ENCODE results near the gene BLTP3B. TPM values are rescaled to one million over a fixed set of nuclear protein-coding genes. Genes with fewer than 3 reads are reported as not detected.

The BLTP3B gene
- total RNA-seq, 3 donors from 2014 or later, result 29.2 to 42.4 (median 40.8) TPM

- no peaks in the 10 kb centered on the region for H3K27me3 ChIP-seq
- DNase-seq (ENCODE audit: low spot score in 2 of 2), result peak; percentile 52 to 60
- intact Hi-C loops (cut with DNase I; ENCODE audit: low total_unique reads), result no loop called here
- no peaks in the 10 kb centered on the region for H3K9me3 ChIP-seq
- H3K4me3 ChIP-seq, result peak overlapping the region; percentile 79 to 100 (median 96)
- peaks cover 0 to 12% of the 10 kb centered on the region in 2 donors for H3K4me1 ChIP-seq
- TF ChIP-seq, protein P1, sequence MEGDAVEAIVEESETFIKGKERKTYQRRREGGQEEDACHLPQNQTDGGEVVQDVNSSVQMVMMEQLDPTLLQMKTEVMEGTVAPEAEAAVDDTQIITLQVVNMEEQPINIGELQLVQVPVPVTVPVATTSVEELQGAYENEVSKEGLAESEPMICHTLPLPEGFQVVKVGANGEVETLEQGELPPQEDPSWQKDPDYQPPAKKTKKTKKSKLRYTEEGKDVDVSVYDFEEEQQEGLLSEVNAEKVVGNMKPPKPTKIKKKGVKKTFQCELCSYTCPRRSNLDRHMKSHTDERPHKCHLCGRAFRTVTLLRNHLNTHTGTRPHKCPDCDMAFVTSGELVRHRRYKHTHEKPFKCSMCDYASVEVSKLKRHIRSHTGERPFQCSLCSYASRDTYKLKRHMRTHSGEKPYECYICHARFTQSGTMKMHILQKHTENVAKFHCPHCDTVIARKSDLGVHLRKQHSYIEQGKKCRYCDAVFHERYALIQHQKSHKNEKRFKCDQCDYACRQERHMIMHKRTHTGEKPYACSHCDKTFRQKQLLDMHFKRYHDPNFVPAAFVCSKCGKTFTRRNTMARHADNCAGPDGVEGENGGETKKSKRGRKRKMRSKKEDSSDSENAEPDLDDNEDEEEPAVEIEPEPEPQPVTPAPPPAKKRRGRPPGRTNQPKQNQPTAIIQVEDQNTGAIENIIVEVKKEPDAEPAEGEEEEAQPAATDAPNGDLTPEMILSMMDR (IDR thresholded peaks at IDR 0.05), result no peak
- TF ChIP-seq POLR2A (IDR thresholded peaks at IDR 0.05) (peak; percentile 58), POLR2AphosphoS5 (IDR thresholded peaks at IDR 0.05) (peak; percentile 24 to 81 (median 81))
- peak overlapping the region; percentile 98 to 99 for H3K27ac ChIP-seq
- H3K36me3 ChIP-seq, result no peaks in the 10 kb centered on the region
Observed at GRCh38 chr12:100141998-100142850, 450 bp downstream of the BLTP3B start.

GRCh38 chr12:100141666-100141997 is 1.0 kb downstream of the BLTP3B start:
- TF ChIP-seq POLR2AphosphoS5 (IDR thresholded peaks at IDR 0.05) (no peak), POLR2A (IDR thresholded peaks at IDR 0.05) (no peak)
- TF ChIP-seq, protein P1 (IDR thresholded peaks at IDR 0.05), result no peak
- H3K4me3 ChIP-seq, result peak overlapping the region; percentile 79 to 100 (median 96)
- no peaks in the 10 kb centered on the region for H3K9me3 ChIP-seq
- no peaks in the 10 kb centered on the region for H3K36me3 ChIP-seq
- H3K27ac ChIP-seq, result peak overlapping the region; percentile 98 to 99
- peaks cover 0 to 12% of the 10 kb centered on the region in 2 donors for H3K4me1 ChIP-seq
- DNase-seq (ENCODE audit: low spot score in 2 of 2), result no peak
- H3K27me3 ChIP-seq, result no peaks in the 10 kb centered on the region
- intact Hi-C loops (cut with DNase I; ENCODE audit: low total_unique reads), result no loop called here

- TF ChIP-seq POLR2AphosphoS5 (IDR thresholded peaks at IDR 0.05) (no peak), POLR2A (IDR thresholded peaks at IDR 0.05) (no peak)
- TF ChIP-seq, protein P1 (IDR thresholded peaks at IDR 0.05), result no peak
- peaks cover 0 to 12% of the 10 kb centered on the region in 2 donors for H3K4me1 ChIP-seq
- H3K4me3 ChIP-seq, result peak overlapping the region in 1 of 3 donors; percentile 44
- peak overlapping the region; percentile 43 to 62 for H3K27ac ChIP-seq
- H3K36me3 ChIP-seq, result no peaks in the 10 kb centered on the region
- intact Hi-C loops (cut with DNase I; ENCODE audit: low total_unique reads), result no loop called here
- no peak for DNase-seq (ENCODE audit: low spot score in 2 of 2)
- no peaks in the 10 kb centered on the region for H3K9me3 ChIP-seq
- H3K27me3 ChIP-seq, result no peaks in the 10 kb centered on the region
Observed at GRCh38 chr12:100138803-100139098, 3.9 kb downstream of the BLTP3B start.

GRCh38 chr12:100138048-100138802 is 4.4 kb downstream of the BLTP3B start:
- H3K4me1 ChIP-seq, result peaks cover 0 to 12% of the 10 kb centered on the region in 2 donors
- no peak for DNase-seq (ENCODE audit: low spot score in 2 of 2)
- peak overlapping the region in 1 of 3 donors; percentile 44 for H3K4me3 ChIP-seq
- H3K9me3 ChIP-seq, result no peaks in the 10 kb centered on the region
- intact Hi-C loops (cut with DNase I; ENCODE audit: low total_unique reads), result no loop called here
- H3K27me3 ChIP-seq, result no peaks in the 10 kb centered on the region
- no peaks in the 10 kb centered on the region for H3K36me3 ChIP-seq
- H3K27ac ChIP-seq, result peak overlapping the region; percentile 43 to 62
- TF ChIP-seq POLR2AphosphoS5 (IDR thresholded peaks at IDR 0.05) (no peak), POLR2A (IDR thresholded peaks at IDR 0.05) (no peak)
- TF ChIP-seq, protein P1 (IDR thresholded peaks at IDR 0.05), result no peak

DNA sequence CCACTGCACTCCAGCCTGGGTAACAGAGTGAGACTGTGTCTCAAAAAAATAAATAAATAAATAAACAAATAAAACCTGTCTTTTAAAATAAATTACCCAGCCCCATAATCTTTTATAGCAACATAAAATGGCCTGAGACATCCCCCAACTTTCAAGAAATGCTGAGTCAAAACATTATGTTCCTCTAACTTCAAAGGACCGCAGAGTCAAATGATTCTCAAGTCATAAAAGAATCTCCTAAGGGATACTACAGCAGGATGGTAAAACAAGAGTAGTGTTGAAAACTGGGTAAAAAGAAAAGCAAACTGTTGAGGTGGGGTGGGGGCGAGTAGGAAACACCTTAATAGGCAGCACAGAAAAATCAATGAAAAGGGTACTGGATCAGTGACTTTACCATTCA is 9.5 kb downstream of the BLTP3B start:
- DNase-seq (ENCODE audit: low spot score in 2 of 2), result no peak
- no peaks in the 10 kb centered on the region for H3K36me3 ChIP-seq
- no peak for TF ChIP-seq POLR2A (IDR thresholded peaks at IDR 0.05)
- TF ChIP-seq POLR2AphosphoS5 (IDR thresholded peaks at IDR 0.05), result no peak
- TF ChIP-seq, protein P1 (IDR thresholded peaks at IDR 0.05), result no peak
- no peak overlapping the region for H3K27ac ChIP-seq
- H3K27me3 ChIP-seq, result no peaks in the 10 kb centered on the region
- intact Hi-C loops (cut with DNase I; ENCODE audit: low total_unique reads), result no loop called here
- no peaks in the 10 kb centered on the region for H3K9me3 ChIP-seq
- peaks cover 0 to 8% of the 10 kb centered on the region in 2 donors for H3K4me1 ChIP-seq
- no peak overlapping the region for H3K4me3 ChIP-seq

Measured in breast epithelium (tissue), 4 donors.